Stimulated activated CD8-positive, alpha-beta memory T cell treated with anti-CD3 and anti-CD28 coated beads, Interleukin-15, amount 100 ng/mL, for 48 hours (primary cell): ENCODE results near the gene GGN.
A peak's percentile ranks its signal among the peaks of the same experiment; 100 is the strongest.
"Not testable (repeated sequence)": the region's sequence is repeated elsewhere in the genome, so short reads cannot be mapped to it uniquely, and the experiment has no call there.

Experiments
- DNase-seq, 2 donors: peaks; one replicate each; pipeline ENCODE4 v3.0.0-alpha.2; 2020; ENCODE audit warnings: low read depth in 2 of 2

Gene GGN

DNA sequence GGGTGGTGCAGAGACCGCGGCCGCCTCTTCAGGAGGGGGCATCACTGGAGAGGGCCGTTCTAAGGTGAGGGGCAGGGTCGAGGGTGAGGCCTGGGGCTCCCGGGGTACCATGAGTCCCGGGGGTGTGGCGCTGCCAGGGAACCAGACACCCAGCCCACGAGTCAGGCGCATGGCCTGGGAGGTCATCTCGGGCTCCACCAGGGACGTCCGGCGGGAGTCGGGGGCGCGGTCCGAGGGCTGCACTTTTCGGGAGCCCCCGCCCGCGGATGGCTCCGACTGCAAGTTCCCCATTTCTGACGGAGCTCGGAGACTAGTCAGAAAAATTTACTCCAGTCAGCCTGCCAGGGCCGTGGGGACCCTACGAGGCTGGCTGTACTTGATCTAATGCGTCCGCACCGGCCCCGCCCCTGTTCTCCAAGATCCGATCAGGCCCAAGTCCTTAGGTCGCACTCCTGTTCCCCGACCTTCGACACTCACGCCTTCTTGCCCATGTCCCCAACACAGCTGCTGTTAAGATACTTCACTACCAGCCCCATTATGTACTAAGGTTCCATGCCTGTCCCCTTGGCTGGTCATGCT, 774 bp downstream of the GGN start:
- DNase-seq: no peak

DNA sequence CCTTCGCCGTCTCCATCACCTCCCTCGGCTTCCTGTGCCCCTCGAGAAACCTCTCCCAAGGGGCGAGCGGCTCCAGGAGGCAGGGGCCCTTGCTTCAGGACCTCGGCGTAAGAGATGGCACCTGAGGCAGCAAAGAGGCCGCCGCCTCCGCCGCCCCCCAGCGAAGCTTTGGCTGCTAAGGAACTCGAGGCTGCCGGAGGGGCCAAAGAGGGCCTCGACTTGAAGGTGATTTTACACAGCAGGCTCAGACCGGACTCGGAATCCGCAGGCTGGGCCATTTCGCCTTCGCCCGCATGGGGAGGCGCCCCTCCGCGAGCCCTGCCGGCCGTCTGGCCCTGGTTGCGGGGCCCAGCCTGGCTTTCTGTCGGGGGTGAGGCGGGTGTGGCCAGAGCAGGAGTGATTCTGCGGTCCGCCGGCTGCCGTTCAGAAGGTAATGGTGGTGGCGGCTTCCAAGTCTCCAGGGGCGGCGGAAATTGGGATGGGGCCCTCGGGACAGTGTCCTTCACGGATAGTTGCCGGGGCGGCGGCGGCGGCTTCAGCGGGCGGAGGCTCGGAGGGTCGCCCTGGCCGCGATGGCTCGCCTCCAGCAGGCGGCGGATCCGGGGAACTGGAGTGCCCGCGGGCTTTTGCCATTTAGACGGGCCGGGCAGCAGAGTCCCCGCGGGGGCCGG, 1.4 kb downstream of the GGN start:
- DNase-seq: no peak

DNA sequence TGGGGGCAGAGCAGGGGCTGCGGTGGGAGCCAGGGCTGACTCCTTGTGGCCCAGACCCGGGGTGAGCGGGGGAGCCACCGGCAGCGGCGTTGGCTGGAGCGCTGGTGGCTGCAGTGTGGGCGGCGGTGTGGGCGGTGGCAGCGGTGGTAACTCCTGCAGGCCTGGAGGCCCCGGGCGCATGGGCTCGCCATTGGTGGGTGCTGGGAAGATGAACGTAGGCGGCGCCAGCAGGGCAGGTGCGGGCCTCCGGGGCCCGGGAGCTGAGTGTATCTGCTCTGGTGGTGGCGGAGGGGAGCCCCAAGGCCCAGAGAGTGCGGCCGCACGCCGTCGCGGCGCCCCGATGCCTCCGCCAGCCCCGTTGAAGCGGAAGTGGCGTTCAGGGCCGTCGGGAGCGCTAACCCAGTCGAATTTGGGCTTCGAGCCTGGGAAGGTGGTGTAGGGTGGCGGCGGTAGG, 2.0 kb downstream of the GGN start:
- no peak for DNase-seq

DNA sequence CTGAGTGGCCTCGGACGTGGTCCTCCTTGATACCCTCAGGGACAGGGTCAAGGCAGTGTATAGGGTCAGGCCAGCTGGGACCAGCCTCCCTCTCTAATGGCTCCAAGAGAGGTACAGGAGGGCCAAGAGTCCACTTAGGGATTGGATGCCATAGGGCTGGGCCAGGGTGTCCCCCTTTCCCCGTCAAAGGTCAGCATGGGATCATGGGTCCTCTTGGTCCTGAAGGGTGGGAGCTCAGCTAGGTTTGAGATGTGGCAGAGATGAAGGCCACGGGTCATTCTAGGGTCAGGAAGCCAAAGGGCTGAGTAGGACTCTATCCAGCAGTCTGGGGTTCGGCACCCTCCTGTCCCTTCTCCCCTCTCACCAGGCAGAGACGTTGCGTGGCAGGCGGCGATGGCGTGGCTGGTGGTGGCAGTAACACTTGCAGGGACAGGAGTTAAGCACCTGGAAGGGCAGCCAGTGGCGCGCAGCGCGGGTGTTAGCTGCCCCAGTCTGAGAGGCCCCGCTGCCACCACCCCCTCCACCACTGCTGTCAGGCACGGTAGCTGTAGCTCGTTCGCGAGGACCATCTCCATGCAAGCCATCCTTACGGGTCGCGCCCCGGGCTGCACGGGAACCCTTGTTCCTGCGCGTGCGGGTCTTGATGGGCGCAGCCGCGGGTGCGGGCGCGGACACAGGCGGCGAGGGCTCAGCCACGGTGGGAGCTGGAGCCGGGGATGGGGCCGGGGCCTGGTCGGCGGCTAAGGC, 2.6 kb downstream of the GGN start:
- DNase-seq: no peak

DNA sequence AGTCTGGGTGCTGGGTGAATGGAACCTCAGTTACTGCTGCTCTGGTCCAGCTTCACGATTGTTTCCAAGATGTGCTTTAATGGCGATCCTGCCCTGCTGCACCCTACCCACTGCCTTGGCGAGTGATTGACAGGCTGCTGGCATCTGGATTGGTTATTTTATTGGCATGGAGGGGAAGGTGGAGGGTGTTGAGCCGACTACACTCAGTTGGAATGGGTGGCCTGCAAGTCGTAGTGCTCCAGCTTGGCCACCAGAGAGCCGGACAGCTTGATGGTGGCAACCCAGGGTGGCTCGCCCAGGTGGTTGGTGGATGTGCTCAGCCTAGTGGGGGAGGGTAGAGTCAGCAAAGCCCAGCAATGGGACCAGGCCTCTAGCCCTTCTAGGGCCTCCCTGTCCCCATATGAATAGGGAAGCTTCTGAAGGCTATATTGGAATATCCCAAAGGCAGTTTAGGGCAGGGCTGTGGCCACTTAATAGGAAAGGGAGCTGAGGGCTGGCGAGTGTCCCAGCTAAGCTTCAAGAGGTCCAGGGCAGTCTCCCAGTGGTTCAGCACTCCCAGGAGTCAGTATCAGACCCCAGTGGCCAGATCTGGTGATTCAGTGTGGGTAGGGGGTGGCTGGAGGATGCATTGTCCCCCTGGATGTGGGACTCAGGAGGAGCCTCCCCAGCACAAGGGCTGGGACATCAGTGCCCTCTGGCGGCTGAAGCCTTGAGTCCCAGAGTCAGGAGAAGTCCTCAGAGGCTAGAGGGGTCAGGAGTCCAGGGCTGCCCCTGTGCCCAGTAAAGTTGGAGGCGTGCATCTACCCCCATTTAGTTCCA, 3.4 kb downstream of the GGN start:
- DNase-seq: no peak

DNA sequence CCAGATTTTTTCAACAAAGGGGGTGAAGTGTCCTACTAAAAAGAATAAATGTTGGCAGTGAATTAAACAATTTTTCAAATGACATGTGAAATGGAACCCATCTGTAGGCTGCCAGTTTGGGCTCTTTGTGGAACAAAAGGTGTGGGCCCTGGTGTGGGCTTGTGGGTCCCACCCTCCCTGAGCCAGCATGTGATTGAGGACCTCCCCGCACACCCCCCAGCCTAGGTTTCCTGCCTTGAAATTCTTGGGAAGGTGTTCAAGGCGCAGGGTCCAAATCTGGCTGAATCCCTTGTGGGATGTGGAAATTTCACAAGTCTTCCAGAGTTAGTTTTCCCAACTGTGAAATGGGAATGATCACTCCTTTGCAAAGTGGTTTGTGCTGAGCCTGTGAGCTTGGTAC, 4.1 kb downstream of the GGN start:
- DNase-seq: no peak

DNA sequence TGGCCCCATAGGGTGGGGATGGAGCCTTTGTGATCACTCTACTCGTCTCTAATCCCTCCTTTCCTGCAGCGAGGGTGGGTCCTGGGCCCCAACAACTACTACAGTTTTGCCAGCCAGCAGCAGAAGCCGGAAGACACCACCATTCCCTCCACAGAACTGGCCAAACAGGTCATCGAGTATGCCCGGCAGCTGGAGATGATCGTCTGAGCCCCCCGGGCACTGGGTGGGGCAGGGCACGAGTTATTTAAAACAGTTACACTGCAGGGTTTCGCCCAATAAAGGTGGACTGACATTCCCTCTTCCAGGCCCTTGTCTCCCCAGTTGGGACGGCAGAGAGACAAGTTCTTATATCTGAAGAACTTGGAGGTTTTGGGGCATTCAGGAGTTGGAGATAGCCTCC, 4.7 kb downstream of the GGN start:
- DNase-seq: no peak

DNA sequence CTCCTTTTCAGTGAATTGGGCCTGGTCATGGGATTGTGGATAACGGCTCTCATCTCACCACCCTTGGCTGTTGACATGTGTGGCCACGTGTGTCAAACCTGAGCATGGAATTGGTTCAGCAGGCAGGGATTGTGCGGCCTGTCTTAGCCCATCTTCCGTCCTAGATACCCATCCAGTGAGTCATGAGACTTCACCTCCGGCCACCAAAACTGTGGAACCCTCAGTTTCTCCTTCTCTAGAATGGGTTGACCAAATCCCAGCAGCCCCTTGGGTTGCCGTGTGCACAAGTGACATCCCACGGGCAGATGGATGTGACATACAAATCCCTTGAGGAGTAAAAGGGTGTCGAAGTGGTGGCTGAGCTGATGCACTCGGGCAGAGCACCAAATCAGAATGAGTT, 6.7 kb downstream of the GGN start:
- DNase-seq: no peak

DNA sequence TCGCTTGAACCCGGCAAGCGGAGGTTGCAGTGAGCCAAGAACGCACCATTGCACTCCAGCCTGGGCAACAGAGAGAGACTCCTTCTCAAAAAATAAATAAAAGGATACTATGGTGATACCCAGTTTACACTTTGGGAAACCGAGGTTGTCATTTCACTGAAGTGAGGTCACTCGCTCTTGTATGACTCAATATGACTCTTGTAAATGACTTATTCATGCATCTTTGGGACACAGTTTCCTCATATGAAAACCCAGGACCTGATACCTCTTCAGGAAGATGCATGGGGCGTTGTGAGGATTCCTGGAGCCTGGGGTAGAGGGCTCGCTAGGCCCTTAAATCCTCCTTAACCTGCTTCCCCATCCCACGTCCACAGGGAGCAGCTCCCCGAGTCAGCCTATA, 9.0 kb downstream of the GGN start:
- DNase-seq: no peak

DNA sequence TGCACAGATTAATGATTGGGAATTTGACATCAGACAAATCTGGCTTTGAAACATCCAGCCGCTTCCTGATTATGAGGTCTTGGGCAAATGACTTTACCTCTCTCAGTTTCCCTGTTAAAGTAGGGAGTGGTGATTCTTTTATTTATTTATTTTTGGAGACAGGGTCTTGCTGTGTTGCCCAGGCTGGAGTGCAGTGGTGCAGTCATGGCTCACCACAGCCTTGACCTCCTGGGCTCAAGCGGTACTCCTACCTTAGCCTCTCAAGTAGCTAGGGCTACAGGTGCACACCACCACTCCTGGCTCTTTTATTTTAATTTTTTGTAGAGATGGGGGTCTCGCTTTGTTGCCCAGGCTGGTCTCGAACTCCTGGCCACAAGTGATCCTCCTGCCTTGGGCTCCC, 10.8 kb downstream of the GGN start:
- no peak for DNase-seq

DNA sequence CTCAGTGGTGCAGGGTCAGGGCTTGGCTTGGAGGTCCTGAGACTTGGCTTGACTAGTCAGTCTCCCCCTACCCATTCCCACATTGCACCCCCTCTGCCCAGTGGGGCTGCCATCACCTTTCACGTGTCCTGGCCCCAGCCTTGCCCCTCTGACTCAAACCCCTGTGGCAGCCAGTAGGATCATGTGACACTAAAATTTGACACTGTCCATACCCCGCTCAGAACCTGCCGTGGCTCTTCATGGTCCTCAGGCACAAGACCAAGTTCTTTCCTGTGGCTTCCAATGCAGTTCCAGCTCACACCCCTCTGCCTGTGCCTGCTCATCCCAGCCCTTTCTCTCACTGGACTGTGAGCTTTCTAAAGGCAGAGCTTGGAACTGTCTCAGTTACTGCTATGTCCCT, 11.3 kb downstream of the GGN start:
- DNase-seq: no peak

DNA sequence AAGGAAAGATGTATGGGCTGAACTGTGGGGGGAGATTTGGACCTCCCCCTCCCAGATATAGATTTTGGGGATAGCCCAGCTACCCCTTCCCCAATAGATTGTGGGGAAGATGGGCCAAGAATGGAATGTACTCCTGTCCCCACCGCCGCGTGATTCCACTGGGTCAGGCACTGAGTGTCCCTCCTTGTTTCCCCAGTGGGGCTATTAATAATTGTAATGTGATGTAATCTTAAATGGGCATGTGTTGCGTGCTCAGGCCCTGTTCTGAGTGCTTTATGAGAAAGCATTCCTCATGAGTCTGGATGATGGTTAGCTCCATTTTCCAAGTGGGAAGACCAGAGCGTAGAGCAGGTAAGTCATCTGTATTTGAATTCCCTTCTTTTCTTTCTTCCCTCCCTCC, 12.1 kb downstream of the GGN start:
- DNase-seq: no peak

DNA sequence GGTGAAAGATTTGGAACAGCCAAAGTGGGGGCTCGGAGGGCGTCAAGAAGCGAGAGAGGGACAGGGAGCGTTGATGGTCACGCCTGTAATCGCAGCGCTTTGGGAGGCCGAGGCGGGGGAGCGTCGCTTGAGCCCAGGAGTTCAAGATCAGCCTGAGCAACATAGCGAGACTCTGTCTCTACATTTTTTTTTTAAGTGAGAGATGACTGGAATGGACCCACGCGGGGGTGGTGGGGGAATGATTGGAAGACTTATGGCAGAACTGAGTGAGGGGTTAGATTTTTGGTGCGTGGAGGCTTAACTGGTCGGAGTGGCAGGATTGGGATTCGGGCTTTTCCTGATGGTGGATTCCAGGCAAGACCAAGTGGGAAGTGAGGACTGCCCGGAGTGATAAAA, 12.7 kb downstream of the GGN start:
- DNase-seq: no peak

DNA sequence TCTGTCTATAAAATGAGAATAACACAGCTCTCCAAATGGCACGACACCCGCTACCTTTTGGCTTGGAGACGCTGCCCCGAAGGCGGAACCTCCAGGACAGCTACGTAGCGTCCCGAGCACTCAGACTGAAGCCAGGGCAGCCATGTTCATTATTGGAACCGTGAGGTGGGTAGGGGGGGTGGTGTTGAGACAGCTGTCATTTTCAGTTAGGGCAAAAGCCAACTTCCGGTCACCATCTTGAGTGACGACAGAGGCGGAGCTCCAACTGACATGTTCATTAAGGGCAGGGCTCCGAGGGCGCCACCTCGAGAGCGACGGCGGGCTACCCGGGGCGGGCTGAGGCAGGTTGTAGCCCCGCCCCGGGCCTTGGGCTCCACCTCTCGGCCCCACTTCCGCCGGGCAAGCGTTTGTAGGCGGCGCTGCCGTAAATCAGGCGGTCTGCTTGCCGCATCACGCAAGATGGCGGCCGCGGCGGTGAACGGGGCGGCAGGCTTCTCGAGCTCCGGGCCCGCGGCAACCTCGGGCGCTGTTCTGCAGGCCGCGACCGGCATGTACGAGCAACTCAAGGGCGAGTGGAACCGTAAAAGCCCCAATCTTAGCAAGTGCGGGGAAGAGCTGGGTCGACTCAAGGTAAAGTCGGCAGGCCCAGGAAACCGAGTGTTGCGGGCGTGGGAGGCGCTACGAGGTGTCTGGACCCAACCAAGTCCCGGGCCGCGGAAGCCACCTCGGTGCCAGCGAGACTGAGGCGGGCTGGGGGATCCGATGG, 13.3 kb downstream of the GGN start, which contains the start of gene PSMD8:
Gene PSMD8, plus strand, starts transcription at position 240 of the 766 bp plus-strand sequence. Its CDS starts 31 bp downstream, at position 271.
- peak; percentile 98 for DNase-seq

DNA sequence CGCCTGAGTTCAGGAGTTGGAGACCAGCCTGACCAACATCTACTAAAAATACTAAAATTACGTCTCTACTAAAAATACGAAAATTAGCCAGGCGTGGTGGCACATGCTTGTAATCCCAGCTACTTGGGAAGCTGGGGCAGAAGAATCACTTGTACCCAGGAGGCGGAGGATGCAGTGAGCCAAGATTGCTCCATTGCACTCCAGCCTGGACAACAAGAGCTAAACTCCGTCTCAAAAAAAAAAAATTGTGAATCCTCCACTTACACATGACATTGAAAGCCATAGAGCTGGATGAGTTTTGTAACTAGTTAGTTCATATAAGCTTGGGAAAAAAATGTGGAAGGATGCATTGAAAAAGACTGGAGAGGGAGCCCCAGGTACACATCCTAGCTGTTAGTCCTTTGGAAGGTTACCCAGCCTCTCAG, 13.9 kb downstream of the GGN start:
- DNase-seq: no peak

DNA sequence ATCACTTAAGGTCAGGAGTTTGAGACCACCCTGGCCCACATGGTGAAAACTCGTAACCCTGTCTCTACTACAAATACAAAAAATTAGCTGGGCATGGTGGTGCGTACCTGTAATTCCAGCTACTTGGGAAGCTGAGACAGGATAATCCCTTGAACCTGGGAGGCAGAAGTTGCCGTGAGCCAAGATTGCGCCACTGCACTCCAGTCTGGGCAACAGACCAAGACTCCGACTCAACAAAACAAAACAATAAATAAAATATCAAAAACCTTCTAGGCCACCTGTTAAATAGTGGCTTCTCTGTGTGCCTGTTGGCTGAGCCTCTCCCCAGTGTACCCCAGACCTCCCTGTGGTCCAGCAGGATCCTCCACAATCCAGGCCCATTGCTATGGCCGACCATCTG, 16.8 kb downstream of the GGN start:
- no peak for DNase-seq

DNA sequence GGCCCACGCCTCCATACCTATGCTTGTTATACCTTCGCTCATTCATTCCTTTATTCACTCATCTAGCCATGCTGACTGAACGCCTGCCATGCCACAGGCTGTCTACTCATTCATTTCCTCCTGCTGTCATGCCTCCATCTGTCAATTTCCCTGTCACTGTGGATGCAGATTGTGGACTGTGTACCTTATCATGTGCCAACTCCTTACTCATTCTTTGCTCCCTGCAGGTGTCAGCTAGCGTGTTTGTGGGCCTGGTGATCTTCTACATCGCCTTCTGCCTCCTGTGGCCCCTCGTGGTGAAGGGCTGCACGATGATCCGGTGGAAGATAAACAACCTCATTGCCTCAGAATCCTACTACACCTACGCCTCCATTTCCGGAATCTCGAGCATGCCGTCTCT, 17.5 kb downstream of the GGN start:
- DNase-seq: no peak

DNA sequence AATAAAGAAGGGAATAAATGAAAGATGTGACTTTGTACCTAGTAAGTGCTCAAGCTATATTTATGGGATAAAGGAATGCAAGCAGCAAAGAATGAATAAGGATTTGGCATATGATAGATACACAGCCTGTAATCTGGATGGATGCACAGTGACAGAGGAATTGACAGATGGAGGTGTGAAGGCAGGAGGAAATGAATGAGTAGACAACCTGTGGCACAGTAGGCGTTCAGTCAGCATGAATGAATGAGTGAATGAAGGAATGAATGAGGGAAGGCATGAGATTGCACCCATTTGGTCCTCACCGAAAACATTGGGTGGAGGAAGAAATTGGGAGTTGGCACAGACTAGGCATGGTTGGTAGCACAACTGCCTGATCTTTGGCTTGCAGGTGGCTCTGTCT, 18.2 kb downstream of the GGN start:
- no peak for DNase-seq

DNA sequence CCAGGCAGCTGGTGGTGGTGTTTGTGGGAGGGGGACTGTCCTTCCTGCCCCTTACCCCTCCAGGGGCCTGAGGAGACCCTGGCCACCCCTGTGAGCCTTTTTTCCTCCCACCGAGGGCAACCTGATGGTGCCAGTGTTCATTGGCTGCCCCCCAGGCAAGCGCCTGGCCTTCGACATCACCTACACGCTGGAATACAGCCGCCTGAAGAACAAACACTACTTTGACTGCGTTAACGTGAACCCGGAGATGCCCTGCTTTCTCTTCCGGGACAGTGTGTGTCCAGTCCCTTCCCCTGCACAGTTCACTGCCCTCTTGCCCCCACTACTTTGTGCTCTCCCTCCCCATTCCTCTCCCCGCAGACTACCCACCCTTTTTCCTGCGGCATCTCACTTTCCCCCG, 20.8 kb downstream of the GGN start:
- no peak for DNase-seq

DNA sequence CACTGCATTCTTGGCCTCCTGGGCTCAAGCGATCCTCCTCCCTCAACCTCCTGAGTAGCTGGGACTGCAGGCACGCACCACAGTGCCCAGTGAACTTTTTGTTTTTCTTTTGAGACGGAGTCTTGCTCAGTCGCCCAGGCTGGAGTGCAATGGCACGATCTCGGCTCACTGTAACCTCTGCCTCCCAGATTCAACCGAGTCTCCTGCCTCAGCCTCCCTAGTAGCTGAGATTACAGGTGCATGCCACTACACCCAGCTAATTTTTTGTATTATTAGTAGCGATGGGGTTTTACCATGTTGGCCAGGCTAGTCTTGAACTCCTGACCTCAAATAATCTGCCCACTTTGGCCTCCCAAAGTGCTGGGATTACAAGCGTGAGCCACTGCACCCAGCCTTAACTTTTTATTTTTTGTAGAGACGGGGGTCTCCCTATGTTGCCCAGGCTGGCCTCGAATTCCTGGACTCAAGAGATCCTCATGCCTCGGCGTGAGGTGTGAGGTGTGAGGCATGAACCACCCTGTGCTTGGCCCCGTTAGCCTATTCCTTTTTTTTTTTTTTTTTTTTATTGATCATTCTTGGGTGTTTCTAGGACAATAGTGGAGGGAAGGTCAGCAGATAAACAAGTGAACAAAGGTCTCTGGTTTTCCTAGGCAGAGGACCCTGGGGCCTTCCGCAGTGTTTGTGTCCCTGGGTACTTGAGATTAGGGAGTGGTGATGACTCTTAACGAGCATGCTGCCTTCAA, 24.7 kb downstream of the GGN start:
- DNase-seq: not testable (repeated sequence)
